Measurements from ENCODE around the gene ROR1.
A peak's percentile ranks its signal among the peaks of the same experiment; 100 is the strongest.
"Not testable (repeated sequence)": the region's sequence is repeated elsewhere in the genome, so short reads cannot be mapped to it uniquely, and the experiment has no call there.

The ROR1 gene

DNA sequence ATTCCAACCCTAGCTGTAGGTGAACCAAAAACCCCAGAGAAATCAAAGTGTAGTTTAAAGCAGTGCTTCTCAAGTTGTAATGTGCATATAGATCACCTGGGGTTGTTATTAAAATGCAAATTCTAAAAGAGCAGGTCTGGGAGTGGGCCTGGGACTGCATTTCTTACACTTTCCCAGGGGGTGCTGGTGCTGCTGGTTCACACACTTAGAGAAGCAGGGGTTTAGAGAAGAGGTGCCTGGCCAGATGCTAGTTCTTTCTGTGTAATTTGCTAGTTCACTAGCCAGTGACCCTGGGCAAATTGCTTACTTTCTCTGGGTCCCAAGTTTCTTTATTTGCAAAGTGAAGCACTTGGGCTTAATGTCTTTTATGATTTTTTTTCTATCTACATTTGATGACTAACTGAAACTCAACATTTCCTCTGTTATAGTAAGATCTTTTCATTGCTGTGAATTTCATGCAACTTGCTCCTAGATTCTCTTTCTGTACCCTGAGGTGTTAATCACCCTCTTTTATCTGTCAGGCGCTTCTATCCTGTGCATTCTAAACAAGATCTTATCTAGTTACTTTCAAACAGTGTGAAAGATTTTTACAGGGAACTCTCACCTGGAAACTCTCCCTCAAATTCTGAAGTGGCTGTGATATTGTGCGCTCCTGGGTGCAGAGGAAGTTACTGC, 287.8 kb downstream of the ROR1 start:
- DNase-seq (ENCODE audit: low spot score) = no peak

DNA sequence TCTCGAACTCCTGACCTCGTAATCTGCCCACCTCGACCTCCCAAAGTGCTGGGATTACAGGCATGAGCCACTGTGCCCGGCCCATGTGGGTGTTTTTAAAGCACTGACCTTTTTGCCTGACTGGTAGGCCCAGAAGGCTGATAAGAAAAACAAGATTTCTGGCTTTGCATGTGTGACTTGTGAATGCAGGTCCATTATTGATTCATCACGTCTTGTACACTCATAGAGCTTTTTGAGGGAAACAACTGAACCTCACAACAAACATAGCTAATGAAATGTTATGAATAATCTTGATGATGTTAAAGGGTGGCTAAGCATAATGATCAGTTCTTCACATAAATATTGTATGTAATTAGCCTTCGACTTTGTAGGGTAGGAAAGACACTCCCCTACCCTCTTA, 288.7 kb downstream of the ROR1 start:
- DNase-seq (ENCODE audit: low spot score) = no peak

DNA sequence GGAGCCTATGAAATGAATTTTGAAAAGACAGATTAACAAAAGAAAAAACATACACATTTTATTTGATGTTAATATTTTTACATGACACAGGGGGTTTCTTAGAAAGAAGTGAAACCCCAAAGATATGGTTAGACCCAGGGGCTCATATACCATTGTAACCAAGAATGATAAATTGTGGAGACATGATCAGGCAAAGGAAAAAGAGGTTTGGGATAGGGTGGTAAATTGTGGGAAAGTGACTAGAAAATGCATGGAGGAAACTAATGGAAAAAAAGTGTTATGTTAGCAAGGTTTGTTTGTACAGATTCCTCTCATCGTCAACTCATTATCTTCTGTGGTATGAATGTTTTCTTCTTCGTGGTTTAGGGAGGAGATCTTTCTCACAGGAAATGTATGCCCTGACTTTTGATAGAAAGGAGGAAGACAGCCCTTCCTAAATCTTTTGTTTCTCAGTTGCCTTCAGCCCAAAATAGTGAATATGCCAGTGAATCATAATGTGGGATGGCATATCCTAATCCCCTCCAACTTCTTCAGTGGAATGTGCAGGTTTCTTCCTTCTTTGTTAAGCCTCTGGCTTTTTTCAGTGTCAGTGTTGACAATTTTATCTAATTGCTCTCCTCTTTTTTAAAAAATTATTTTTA, 289.2 kb downstream of the ROR1 start:
- no peak for DNase-seq (ENCODE audit: low spot score)

DNA sequence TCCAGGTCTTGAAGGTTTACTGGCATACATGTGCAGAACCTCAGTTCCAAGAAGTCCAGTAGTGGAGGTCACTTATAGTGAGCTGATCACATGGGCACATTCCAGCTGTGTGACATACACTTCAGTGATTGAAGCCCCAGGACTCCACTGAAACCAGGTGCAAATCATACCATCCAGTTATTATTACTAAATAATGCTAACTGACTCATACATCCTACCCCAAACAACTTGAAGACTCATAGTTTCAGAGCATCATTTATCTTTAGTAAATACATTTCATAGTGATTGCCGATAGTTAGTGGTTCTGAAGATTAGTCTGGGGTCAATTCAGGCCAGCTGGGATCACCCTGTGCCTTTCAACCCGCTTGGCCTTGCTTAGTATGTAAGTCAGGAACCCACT, 291.8 kb downstream of the ROR1 start:
- DNase-seq (ENCODE audit: low spot score) = no peak

DNA sequence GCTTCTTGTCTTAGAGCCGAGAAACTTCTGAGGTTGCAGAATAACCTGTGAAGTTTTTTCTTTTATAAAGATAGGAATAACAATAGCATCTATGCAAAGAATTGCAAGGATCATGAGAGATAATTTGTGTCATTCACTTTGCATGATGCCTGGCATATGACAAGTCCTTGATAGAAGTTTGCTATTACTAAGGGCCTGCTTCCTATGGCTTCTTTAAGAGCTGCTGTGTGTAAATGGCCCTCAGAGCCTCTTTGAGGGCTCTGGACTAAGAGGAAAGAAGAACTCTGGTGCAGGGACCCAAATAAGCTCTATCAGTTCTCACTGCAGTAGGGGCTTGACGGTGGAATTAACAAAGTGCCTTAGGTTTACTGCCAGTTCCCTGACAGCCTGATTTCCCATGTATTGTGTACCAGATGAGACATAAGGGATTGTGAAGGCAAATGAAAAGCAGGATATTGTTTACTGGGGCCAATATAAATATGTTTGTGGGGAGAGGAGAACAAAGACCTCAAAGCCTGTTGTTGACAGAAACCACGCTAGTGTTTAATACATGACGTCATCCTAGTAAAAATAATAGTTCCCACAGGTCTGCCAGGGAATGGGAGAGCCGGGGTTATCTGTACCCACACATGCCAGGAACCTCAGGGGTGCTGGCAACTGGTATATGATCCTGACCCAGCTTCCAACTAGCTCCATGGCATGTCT, 298.4 kb downstream of the ROR1 start:
- no peak for DNase-seq (ENCODE audit: low spot score)

DNA sequence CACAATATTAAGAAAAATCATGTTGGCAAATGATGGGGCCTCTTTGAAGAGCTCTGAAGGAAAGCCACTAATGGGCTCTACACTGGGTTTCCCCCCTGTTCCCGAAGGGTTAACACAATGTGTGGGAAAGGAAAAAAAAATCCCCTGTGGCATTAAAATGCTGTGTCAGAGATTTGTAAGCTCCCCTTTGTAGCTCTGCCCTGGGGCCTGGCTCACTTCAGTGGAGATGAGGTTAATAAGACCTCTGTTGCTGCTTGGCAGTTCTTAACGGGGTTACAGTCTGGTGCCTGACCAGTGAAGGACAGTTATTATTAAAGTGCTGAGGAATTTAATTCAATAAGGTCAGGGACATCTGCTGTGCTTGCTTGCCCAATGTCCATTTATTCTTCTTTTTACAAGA, 299.9 kb downstream of the ROR1 start:
- DNase-seq (ENCODE audit: low spot score) = no peak

DNA sequence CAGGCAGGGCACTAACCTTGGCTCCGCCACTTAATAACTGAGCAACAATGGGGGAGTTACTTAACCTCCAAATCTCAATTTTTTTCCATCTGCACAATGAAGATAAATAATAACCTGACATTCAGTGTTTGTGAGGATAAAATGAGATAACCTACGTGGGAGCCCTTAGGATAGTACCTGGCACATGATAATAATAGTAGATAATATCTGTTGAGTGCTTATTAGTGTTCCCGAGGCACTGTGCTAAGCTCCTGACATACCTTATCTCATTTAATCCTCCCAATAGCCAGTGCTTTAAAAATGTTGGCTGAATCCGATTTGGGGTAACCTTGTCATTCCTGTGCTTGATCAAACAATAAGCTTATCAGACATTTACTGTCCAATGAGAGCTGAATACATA, 300.9 kb downstream of the ROR1 start:
- no peak for DNase-seq (ENCODE audit: low spot score)

DNA sequence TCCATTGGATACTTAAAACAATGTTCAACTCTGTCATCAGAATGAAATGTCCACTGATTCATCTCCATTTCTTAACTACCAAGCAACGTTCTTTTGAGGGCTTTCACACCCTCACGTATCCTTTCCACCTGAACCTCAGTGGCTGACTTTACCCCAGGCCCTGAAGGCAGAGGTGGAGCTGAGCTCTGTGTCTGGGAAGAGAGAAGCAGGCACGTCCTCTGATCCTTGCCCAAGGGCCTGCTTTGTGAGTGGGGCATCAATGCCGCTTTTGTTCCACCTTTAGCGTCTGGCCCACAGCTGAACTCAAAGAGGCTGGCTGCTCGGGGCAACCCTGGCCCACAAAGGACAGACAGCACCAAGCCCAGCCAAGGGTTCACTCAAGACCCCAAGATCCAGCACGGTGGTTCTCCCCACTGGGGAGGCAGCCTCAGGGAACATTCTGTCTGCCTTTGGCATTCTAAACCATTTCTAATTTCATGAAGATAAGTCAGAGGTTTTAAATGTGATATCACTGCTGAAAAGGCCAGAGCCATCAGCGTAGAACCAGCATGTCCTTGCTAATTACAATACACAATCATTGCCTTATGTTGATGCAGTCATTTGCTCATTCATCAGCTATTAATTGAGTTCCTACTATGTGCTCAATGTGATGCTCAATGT, 303.6 kb downstream of the ROR1 start:
- DNase-seq (ENCODE audit: low spot score) = peak; percentile 86

DNA sequence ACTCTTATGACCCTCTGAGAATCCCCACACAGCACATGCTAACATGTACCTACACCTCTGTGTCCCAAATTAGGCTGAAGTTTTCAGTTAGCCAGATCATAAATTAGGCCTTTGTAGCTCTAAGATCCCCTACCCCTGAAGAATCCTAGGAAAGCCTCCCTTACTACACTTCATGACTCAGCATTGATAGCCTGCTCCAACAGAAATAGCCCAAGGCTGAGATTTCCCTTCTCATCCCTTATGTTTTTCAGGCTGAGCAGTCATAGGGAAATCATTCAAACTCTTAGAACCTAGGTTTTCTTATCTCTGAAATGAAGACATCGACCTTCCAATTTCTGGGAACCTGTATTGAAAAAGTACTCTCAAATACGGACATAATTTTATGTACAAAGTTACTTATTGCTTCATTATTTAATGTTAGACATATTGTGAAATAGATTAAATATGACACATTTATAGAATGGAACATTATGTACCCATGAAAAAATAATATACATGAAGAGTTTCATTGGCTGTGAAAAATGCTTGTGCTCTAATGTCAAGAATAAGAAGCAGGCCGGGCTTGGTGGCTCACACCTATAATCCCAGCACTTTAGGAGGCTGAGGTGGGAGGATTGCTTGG, 307.2 kb downstream of the ROR1 start:
- DNase-seq (ENCODE audit: low spot score) = no peak

DNA sequence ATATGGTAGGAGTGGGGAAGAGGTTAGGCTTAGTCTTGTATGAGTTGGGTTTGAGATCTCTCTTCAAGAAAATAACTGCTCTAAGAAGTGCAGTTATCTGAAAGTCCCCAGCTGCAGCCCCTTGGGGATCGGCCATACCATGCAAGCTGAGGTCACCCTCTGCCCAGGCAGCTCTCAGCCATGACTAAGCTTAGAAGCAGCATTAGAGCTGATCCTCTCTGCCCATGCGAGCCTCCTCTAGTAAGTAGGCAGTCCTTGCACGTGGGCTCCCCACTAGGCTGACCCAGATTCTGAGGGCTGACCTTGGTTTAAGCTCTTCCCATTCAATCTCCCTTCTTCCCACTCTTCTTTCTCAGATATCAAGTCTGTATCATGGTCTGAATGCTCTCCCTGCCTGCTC, 308.6 kb downstream of the ROR1 start:
- DNase-seq (ENCODE audit: low spot score) = no peak

DNA sequence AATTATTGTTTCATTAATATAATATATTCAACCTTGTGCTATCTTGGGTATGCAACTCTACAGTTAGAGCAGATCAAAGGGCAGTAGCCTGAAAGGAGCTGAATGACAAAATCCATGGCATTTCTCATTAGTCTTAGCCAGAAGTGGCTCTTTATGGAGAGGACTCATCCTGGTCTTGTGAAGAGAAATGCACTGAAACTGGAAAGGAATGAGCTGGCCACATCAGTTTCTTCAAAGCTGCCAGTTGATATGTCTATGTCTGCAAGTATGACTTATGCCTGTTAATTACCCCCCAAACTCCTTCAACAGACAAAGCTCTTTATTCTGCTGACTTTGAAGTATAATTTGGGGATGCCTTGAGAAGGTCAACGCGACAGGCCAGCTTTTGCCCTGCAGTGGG, 310.6 kb downstream of the ROR1 start:
- no peak for DNase-seq (ENCODE audit: low spot score)

DNA sequence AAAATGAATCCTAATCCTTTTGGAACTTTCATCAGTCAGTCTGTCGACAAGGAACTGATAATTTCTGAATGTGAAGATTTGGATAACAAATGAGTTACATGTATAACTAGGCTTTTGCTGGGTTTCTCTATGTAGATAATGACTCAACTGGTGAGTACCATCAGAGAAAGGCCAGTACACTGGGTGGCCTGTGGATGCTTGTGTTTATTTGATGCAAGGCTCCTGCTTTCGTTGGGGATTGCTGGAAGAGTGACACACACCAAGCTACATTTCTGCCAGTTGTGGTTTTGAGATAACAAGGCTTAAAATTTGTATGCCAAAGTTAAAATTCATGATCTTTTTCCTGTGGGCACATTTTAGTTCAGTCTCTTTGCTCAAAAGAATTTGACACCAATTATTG, 314.0 kb downstream of the ROR1 start:
- no peak for DNase-seq (ENCODE audit: low spot score)

DNA sequence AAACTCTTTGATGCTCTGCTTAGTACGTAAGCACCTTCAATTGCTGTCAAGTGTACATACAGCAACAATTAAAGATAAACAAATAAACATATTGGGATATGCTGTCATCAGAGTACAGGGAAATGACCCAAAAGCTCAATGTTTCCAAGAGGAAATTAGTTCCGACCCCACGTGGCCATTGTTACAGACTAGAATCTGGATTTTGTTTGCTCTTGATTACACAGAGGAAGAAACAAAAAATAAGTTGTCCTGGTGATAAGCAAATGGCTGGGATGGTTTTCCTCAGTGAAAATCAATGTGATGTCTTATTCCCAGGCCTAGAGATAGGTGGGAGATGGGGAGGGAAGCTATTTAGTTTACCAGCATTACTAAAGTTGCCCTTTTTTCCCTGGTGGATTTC, 316.6 kb downstream of the ROR1 start:
- DNase-seq (ENCODE audit: low spot score) = no peak

DNA sequence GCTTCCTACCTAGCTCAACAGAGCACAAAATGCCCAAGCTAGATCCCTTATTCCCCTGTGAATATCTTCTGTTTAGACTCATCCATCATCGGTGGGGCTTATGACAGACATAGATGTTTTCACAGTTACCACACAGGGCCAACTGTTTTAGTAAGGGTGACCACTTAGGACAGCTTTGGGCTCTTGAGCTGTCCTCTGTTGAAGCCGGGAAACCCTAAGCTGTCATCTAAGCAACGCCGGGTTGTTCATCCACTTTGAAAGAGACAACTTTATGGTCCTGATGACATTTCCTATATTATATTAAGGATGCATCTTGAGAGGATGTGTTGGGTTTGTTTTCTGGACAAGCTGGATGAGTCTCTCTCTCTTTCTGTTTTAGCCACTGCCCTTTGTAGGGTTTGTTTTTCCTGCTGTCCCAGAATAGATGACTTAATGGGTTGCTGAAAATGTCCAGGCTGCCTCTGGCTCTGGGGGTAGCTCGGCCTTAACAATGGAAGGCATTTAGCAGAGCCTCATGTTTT, 319.1 kb downstream of the ROR1 start:
- peak; percentile 88 for DNase-seq (ENCODE audit: low spot score)

DNA sequence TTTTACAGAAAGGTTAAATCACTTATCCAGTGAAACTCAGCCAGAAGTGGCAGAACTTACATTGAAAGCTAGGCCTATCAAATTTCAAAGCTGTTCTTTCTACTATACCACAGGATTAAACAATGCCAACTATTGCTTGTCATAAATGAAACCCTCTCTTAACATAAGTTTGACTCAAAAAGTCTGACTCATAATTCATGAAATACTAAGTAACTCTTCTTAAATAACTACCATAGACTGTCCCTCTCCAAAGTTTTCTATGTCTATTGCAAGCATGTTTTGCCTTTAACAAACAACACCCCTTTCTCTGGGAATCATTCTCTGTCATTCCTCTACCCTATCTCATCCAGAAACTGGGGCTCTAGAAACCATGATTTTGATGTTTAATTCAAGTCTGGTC, 320.1 kb downstream of the ROR1 start:
- no peak for DNase-seq (ENCODE audit: low spot score)

DNA sequence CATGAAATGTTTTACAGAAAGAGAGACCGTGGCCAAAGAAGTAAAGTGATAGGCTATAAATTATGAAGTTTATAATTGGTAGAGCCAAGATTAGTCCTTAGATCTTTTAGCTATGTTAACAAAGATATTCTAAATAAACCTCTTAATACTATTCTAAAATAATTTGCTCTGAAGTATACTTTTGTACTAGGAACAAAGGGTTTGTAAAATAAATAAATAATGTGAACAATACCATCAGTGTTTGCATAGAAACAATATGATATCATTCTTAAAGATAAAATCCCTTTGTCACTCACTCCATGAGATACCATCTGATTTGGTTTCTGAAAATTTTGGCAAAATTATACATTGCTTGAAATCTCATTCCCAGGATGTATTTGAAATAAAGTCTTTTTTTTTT, 322.0 kb downstream of the ROR1 start:
- DNase-seq (ENCODE audit: low spot score) = no peak

DNA sequence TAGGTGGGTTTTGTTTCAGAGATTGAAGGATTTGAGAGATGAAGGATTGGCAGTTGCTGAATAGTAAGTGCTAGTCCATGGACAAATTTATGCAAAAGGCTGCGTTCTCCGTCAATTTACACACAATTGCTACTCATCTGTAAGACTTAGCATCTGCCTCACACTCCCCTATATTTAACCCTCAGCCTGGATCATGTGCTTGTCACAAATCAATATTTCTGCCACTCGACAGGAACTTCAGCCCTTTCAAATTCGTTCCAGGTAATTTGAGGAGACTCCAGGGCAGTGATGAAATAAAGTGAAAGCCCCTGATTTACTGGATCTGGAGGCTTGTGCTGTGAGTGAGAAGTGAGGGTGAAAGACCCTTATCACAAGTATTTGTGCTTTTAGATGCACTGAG, 324.0 kb downstream of the ROR1 start:
- DNase-seq (ENCODE audit: low spot score) = peak; percentile 41

DNA sequence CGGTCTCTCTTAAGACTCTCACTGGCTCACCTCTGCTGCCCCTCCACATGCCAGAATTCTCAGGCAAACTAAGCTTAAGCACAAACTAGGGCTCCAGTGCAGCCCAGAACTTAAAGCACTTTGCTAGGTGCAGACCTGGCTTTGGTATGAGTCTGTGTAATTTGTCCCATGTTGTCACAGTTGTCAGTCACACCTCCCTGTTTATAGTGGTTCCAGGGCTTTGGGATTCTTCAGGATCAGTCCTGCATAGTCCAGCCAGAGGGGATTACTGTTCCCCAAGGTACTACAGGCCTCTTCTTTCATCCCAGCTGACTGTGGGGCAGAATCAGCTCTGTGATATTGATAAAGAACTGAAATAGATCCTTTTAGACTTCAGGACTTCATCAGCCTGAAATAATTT, 324.6 kb downstream of the ROR1 start:
- no peak for DNase-seq (ENCODE audit: low spot score)

DNA sequence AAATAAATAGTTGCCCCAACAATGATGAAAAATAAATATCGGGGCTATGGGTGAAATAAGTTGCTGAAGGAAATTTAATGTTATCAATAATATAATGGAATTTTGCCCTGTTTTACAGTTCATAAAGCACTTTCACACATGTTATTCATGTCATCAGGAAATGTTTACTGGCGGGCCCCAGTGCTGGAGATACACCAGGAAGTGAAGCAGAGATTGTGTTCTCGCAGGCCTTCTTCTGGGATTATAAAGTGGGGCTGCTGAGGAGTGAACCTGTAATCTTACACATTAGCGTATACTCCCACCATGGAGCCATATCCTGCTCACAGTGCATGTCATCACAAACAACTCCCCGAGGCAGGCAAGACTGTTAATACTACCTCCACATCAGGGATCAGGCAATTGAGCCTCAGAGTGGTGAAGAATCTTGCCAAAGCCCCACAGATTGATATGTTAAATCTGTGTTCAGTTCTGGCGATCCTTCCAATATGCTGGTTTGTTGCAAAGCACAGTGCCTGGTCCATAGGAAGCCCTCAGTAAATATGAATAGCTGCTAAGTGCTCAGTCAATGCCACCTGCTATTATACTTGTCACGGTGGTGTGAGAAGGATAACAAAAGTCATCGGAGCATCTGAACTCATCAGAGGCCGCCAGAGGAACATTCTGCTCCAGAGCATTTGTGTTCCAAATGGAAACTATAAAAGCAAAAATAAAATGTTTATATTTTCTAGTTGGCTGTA, 325.2 kb downstream of the ROR1 start:
- DNase-seq (ENCODE audit: low spot score) = no peak

DNA sequence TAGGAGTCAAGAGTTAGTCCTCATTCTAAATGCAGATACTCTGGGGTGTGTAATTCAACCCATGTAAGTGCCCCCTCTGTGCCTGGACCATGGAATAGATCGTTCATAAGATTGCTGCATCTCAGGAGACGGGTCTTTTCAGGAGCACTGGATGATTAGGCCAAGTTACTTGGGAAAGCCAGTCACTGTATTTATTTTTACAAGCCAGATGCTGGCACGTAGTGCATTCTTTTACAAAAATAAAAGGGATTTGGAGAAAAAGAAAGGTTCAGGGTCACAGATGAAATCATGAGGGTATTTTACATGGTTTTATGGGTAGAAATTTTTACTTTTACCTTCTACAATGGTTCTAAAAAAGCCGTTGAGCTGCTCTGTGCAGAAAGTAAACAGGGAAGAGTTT, 327.0 kb downstream of the ROR1 start:
- no peak for DNase-seq (ENCODE audit: low spot score)

DNA sequence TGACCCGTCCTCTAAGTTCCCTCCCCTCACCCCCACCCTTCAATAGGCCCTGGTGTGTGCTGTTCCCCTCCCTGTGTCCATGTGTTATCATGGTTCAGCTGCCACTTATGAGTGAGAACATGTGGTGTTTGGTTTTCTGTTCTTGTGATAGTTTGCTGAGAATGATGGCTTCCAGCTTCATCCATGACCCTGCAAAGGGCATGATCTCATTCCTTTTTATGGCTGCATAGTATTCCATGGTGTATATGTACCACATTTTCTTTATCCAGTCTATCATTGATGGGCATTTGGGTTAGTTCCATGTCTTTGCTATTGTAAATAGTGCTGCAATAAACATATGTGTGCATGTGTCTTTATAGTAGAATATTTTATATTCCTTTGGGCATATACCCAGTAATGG, 330.8 kb downstream of the ROR1 start:
- not testable (repeated sequence) for DNase-seq (ENCODE audit: low spot score)

DNA sequence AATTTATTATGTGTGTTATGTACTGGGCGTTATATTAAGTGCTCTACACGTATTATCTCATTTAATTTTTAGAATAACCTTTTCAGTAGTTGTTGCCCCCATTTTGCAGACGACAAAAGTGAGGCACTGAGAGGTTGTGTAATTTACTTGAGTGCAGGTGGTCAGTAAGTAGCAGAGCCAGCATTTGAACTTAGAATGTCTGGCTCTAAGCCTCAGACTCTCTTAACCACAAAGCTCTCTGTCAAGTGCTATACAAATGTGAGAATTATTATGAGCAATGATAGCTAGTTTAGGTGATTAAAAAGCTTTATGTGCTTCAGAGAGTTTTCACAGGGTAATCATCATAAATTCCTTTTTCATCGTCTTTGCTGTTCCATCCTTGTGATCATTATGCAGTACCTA, 333.3 kb downstream of the ROR1 start:
- DNase-seq (ENCODE audit: low spot score) = no peak
